Kasumi-1 (cell line): ENCODE results near the gene FAM151B.

Experiments used
- DNase-seq, 2 experiments: peaks; one replicate each; lab custom pipeline; 2025; lab: John Stamatoyannopoulos, UW

The FAM151B gene

GRCh38 chr5:80588858-80589540, 101.1 kb downstream of the FAM151B start:
- no peak for DNase-seq

GRCh38 chr5:80590766-80591165, 102.9 kb downstream of the FAM151B start:
- no peak for DNase-seq

GRCh38 chr5:80591352-80591751, 103.5 kb downstream of the FAM151B start:
- DNase-seq = no peak

- DNase-seq = no peak
Observed at GRCh38 chr5:80592105-80592504, 104.2 kb downstream of the FAM151B start.
